Measurements from ENCODE around the gene LAMP2.
"Not testable (repeated sequence)": the region's sequence is repeated elsewhere in the genome, so short reads cannot be mapped to it uniquely, and the experiment has no call there.

Gene LAMP2

GRCh38 chrX:120468825-120469525, at the start of gene LAMP2:
Gene LAMP2, minus strand, starts transcription at chrX:120469296. Its CDS starts 127 bp downstream, at chrX:120469169.
- DNase-seq: peak; percentile 77

GRCh38 chrX:120517936-120518335, 48.8 kb upstream of the LAMP2 start:
- DNase-seq: no peak

GRCh38 chrX:120514236-120514635, 45.1 kb upstream of the LAMP2 start:
- no peak for DNase-seq

- no peak for DNase-seq
Measured at GRCh38 chrX:120512627-120513026, 43.5 kb upstream of the LAMP2 start.

- no peak for DNase-seq
Measured at GRCh38 chrX:120512222-120512621, 43.1 kb upstream of the LAMP2 start.

- DNase-seq: no peak
Measured at GRCh38 chrX:120504569-120504968, 35.5 kb upstream of the LAMP2 start.

- DNase-seq: no peak
Measured at GRCh38 chrX:120499301-120500072, 30.4 kb upstream of the LAMP2 start.

GRCh38 chrX:120490119-120490518, 21.0 kb upstream of the LAMP2 start:
- not testable (repeated sequence) for DNase-seq

- DNase-seq: no peak
Measured at GRCh38 chrX:120486786-120487185, 17.7 kb upstream of the LAMP2 start.

- peak; percentile 54 for DNase-seq
Measured at GRCh38 chrX:120485638-120486520, 16.8 kb upstream of the LAMP2 start.

- DNase-seq: no peak
Measured at GRCh38 chrX:120485315-120485637, 16.2 kb upstream of the LAMP2 start.

- no peak for DNase-seq
Measured at GRCh38 chrX:120477453-120477852, 8.4 kb upstream of the LAMP2 start.

GRCh38 chrX:120476714-120477113, 7.6 kb upstream of the LAMP2 start:
- DNase-seq: no peak

GRCh38 chrX:120475447-120475846, 6.4 kb upstream of the LAMP2 start:
- DNase-seq: not testable (repeated sequence)

- no peak for DNase-seq
Measured at GRCh38 chrX:120474085-120474484, 5.0 kb upstream of the LAMP2 start.

GRCh38 chrX:120469657-120470056, 561 bp upstream of the LAMP2 start:
- not testable (repeated sequence) for DNase-seq

- DNase-seq: no peak
Measured at GRCh38 chrX:120468479-120468824, 644 bp downstream of the LAMP2 start.

GRCh38 chrX:120468071-120468470, 1.0 kb downstream of the LAMP2 start:
- no peak for DNase-seq

- DNase-seq: no peak
Measured at GRCh38 chrX:120464411-120464810, 4.7 kb downstream of the LAMP2 start.

GRCh38 chrX:120463241-120463640, 5.9 kb downstream of the LAMP2 start:
- no peak for DNase-seq

- no peak for DNase-seq
Measured at GRCh38 chrX:120462370-120462769, 6.7 kb downstream of the LAMP2 start.

GRCh38 chrX:120459309-120459708, 9.8 kb downstream of the LAMP2 start:
- DNase-seq: no peak

GRCh38 chrX:120457766-120458180, 11.3 kb downstream of the LAMP2 start:
- DNase-seq: no peak

GRCh38 chrX:120456973-120457372, 12.1 kb downstream of the LAMP2 start:
- DNase-seq: no peak
